Erythroblast (primary cell): ENCODE results near the gene COMP.

Source experiments
- GATA1 ChIP-seq: IDR thresholded peaks from 2 replicates; pipeline ENCODE4 v1.6.1; 2011; ENCODE audit warnings: low read depth, mild to moderate bottlenecking, control low read depth, low read length, moderate library complexity
- POLR2A ChIP-seq: IDR thresholded peaks from 2 replicates; pipeline ENCODE4 v1.6.1; 2011; ENCODE audit warnings: mild to moderate bottlenecking, low read length

DNA sequence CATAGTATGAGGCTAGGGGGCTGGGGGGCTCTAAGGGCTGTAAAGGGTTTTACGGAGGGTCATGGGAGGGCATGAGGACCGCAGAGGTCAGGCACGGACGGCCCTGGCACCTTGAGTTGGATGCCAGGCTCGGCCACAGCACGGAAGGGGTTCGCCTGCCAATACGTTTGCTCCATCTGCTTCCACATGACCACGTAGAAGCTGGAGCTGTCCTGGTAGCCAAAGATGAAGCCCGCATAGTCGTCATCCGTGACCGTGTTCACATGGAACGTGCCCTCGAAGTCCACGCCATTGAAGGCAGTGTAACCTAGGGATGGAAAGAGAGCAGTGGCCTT, 6.4 kb downstream of the COMP start:
- TF ChIP-seq POLR2A (no peak), GATA1 (no peak)
